GM21447 (cell line): Measurements from ENCODE around the gene PRKAR1A.
A peak's percentile ranks its signal among the peaks of the same experiment; 100 is the strongest.
"Not testable (repeated sequence)": the region's sequence is repeated elsewhere in the genome, so short reads cannot be mapped to it uniquely, and the experiment has no call there.

Source experiments
- ATAC-seq: cut with Tn5 transposase; IDR thresholded peaks from one replicate; pipeline ENCODE4 v1.9.1; 2021; ENCODE audit not compliant: unreplicated experiment

PRKAR1A gene

GRCh38 chr17:68511254-68511670 is 968 bp upstream of the PRKAR1A start:
- ATAC-seq = no peak

DNA sequence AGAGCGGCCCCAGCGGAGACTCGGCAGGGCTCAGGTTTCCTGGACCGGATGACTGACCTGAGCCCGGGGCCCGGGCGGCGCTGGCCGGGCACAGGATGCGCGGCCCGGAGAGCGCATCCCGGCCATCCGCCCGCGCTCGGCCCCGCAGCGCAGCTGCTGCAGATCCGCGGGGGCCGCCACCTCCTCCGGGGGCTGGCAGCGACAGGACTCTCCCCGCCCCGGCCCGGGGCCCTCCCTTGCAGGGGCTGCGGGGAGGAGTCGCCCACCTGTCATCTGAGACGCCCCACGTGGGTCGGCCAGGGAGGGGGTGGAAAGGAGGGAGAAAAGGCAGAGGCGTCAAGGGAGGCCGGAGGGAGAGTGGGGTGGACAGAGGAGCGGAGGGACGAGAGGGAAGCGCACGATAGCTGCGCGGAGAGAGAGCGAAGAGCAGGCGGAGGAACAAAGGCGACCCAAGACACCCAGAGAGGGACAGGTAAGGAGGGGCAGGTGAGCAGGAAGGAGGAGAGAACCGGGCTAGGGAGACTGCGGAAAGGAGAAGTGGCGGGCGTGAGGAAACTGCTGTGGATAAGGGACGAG is 471 bp upstream of the PRKAR1A start:
- ATAC-seq = peak; percentile 44

DNA sequence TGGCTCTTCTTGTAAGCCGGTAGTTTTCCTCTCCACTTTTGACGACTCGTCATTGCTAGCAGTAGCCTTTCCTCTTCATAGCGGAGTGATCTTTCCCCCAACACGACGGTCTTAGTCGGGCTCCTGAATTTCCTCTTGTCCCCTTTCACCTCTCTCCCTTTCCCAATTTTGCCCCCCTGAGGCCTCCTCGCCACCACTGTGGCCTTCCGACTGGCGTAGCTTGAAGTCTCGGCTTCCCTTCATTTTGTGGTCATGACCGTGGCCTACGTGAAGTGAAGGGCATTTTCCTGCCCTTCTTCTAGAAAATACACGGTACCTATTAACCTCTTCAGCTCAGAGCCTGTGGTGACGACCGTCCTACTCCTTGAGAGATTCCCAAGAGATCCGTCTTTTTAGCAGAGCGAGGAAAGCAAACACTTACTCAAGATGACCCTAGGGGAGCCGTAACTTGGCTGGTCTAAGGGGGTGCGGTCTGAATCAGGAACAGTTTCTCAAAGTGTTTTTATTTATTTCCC is 787 bp downstream of the PRKAR1A start:
- ATAC-seq = peak; percentile 2

DNA sequence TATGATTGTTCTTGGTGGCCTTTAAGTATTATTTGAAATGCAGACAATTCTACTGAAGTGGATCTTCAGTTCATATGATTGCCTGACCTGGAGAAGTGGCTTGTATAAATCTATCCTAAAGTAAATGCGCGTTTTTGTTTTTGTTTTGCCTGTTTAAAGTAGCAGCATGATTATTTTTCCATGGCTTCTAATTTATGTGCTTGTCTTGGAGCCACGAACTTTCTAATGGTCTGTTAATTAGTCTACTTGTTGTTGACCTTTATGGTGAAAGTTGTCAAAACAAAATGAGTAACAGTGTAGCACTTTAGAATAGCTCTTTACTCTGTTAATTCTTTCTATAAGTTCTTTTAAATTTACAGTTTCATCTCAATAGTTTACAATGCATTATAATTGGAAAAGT is 1.7 kb downstream of the PRKAR1A start:
- no peak for ATAC-seq

GRCh38 chr17:68514831-68515635 is 2.8 kb downstream of the PRKAR1A start:
- no peak for ATAC-seq

- no peak for ATAC-seq
Measured at GRCh38 chr17:68516732-68517131, 4.5 kb downstream of the PRKAR1A start.

- not testable (repeated sequence) for ATAC-seq
Measured at GRCh38 chr17:68517605-68518004, 5.4 kb downstream of the PRKAR1A start.

- ATAC-seq = no peak
Measured at GRCh38 chr17:68518063-68518815, 6.0 kb downstream of the PRKAR1A start.

DNA sequence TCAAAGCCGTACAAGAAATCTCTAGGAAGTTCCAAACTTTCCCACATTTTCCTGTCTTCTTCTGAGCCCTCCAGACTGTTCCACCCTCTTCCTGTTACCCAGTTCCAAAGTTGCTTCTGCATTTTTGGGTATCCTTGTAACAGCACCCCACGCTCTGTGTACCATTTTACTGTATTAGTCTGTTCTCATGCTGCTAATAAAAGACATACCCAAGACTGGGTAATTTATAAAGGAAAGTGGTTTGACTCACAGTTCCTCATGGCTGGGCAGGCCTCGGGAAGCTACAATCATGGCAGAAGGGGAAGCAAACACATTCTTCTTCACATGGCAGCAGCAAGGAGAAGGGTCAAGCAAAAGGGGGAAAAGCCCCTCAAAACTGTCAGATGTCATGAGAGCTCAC is 6.8 kb downstream of the PRKAR1A start:
- ATAC-seq = not testable (repeated sequence)

GRCh38 chr17:68519911-68520310 is 7.7 kb downstream of the PRKAR1A start:
- no peak for ATAC-seq

DNA sequence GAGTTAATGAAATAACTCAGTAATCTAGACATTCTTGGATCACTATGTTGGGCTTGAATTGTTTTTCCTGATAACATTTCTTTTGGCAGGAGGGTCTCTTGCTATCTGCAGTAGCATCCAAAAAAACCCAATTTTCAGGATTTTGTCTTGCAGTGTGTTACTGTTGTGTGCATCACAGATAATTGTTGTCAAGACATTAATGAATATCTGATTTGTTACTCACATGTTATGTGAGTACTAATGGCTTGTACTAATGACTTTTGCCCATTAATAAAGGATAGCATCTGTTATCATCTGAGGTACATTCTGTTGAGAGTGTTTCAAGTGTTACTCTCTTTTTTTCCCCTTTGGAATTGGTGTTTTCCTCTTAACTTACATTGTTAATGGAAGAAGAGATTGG is 10.0 kb downstream of the PRKAR1A start:
- no peak for ATAC-seq

DNA sequence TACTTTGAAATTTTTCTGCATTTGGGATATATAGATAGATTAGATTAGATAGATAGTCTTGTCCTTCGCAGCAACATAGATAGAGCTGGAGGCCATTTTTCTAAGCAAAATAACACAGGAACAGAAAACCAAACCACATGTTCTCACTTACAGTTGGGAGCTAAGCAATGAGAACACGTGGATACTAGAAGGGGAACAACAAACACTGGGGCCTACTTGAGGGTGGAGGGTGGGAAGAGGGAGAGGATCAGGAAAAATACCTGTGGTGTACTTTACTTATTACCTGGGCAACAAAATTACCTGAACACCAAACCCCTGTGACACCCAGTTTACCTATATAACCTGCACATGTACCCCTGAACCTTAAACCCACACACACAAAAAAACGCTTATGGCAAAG is 14.3 kb downstream of the PRKAR1A start:
- ATAC-seq = no peak

DNA sequence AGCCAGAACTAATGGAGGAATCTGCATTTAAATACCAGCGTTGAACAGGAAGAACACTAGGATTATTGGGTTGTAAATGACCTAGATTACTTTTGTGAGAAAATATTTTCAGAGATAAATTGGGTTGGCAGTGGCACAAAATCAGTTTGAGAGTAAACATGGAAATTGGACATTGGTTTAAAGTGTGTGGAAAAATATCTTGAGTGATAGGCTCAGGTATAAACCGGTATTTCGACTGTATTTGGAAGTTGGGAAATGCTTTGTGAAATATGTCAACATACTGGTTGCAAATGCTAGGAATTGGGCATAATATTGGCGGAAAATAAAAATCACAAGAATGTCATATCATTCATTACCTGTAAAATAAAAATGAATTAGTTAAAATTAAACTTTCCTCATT is 15.1 kb downstream of the PRKAR1A start:
- ATAC-seq = no peak

DNA sequence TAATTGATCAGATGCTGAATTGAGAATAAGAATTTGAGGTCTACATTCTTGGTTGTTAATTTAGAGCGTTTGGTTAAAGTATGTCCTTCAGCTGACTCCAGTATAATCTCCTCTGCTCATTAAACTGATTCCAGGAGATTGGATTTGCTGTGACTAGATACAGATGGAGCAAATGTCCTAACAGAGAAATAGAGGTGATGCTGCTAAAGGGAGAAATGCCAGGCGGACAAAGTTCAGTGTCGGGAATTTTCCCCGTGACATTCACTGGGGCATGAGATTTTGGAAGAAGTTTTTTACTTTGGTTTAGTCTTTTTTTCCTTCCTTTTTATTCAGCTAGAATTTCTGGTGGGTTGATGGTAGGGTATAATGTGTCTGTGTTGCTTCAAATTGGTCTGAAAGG is 19.0 kb downstream of the PRKAR1A start:
- no peak for ATAC-seq

GRCh38 chr17:68532826-68533225 is 20.6 kb downstream of the PRKAR1A start:
- ATAC-seq = no peak

DNA sequence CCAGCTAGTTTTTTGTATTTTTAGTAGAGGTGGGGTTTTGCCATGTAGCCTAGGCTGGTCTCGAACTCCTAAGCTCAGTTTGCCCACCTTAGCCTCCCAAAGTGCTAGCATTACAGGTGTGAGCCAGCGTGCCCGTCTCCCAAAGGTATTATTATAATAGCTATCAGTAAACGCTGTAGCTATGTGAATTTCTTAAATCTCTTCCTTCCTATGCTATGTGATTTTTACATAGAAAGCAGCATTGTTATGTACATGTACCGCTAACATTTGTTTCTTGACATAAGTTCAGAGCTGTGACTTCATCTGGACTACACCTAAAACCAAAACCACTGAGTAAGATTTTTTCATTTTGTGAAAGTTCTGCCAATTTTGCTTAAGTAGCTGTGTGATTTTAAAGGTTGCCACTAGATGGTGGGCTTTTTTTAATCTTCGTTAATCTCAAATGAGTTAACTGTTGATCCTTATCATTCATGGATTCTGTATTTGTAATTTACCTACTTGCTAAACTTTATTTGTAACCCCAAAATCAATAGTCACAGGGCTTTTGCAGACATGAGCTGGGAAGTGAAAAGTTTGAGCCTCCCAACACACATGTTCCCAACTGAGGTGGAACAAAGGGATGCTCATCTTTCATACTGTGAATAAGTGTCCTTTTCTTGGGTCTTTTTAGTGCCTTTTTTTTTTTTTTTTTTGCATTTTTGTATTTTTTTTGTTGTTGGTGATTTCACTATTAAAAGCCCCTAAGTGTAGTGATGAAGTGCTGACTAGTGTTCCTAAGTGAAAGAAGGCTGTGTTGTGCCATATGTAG is 21.9 kb downstream of the PRKAR1A start:
- no peak for ATAC-seq

- ATAC-seq = no peak
Measured at GRCh38 chr17:68534695-68535088, 22.5 kb downstream of the PRKAR1A start.

GRCh38 chr17:68535922-68536321 is 23.7 kb downstream of the PRKAR1A start:
- no peak for ATAC-seq

- no peak for ATAC-seq
Measured at GRCh38 chr17:68539548-68540467, 27.6 kb downstream of the PRKAR1A start.

DNA sequence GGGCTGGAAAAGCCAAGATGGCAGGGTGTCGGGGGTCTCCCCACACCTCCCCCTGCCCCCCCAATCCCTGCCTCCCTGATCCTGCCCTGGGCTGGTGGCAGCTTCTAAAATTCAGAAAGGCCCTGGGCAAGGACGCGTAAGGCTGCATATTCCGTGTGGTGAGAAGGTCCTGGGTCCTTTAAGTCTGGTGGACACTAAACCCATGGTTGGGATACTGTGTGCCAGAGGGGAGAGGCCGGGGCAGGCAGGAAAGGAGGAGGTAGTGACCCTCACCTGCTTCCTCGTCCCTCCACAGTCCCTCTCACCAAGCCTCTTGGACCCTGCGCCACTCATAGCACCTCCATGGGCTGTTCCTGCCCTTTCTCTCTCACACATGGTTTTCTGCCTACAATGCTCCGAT is 28.8 kb downstream of the PRKAR1A start:
- no peak for ATAC-seq
